ENCODE data around the gene PHLDA3.

The PHLDA3 gene

DNA sequence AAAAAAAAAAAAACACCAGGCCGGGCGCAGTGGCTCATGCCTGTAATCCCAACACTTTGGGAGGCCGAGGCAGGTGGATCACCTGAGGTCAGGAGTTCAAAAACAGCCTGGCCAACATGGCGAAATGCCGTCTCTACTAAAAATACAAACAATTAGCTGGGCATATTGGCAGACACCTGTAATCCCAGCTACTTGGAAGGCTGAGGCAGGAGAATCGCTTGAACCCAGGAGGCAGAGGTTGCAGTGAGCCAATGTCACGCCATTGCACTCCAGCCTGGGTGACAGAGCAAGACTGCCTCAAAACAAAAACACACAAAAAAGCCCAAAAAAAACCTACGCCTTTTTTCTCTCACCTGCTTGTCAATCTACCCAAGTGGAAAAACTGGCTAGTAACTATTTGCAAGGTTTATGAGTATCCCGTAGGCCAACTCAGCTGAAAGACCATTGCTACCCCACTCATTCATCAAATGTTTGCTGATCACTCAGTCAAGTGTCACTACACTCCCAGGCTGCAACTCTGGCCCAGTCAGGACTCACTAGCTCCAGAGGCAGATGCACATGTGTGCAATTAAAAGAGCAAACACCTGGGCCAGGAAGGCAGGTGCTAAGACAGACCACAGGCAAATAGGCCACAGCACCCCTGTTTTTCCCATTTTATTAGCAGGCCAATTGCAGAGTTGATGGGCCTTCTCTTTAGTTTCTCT lies 36.0 kb upstream of the PHLDA3 start:
- H3K4me3 ChIP-seq (ENCODE audit: severe bottlenecking) = peak overlapping the region; percentile 70
- H3K27ac ChIP-seq (ENCODE audit: poor library complexity, severe bottlenecking) = peak overlapping the region; percentile 89
- TF ChIP-seq, protein P1, sequence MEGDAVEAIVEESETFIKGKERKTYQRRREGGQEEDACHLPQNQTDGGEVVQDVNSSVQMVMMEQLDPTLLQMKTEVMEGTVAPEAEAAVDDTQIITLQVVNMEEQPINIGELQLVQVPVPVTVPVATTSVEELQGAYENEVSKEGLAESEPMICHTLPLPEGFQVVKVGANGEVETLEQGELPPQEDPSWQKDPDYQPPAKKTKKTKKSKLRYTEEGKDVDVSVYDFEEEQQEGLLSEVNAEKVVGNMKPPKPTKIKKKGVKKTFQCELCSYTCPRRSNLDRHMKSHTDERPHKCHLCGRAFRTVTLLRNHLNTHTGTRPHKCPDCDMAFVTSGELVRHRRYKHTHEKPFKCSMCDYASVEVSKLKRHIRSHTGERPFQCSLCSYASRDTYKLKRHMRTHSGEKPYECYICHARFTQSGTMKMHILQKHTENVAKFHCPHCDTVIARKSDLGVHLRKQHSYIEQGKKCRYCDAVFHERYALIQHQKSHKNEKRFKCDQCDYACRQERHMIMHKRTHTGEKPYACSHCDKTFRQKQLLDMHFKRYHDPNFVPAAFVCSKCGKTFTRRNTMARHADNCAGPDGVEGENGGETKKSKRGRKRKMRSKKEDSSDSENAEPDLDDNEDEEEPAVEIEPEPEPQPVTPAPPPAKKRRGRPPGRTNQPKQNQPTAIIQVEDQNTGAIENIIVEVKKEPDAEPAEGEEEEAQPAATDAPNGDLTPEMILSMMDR (IDR thresholded peaks at IDR 0.05; ENCODE audit: poor library complexity, severe bottlenecking) = no peak
- no peaks in the 10 kb centered on the region for H3K9me3 ChIP-seq (ENCODE audit: severe bottlenecking)
- DNase-seq (ENCODE audit: low spot score) (no peak), ATAC-seq (ENCODE audit: low read depth) (no peak)
- H3K27me3 ChIP-seq (ENCODE audit: insufficient read depth, poor library complexity, severe bottlenecking) = no peaks in the 10 kb centered on the region
- H3K36me3 ChIP-seq (ENCODE audit: low read depth) = peaks cover 31% of the 10 kb centered on the region
- peaks cover 37% of the 10 kb centered on the region for H3K4me1 ChIP-seq (ENCODE audit: insufficient read depth, poor library complexity, severe bottlenecking)

DNA sequence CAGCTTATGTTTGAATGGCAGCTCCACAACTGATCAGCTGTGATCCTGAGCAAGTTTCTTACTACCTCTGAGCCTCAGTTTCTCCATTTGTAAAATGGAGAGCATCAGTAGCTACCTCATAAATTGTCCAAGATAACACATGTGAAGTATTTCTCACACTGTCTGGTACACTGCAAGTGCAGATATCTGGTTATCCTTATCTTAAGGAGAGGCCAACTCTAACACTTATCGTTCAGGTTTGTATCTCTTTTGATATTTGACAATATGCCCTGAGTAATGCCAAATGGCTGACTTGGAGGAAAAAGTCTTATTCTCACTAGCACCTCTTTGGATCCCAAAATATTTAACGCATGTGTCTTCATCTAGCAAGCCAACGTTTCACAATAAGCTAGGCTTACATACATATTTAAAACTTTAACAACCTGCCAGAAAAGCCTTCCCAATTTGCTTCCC lies 35.2 kb upstream of the PHLDA3 start:
- Histone ChIP-seq H3K4me1 (ENCODE audit: insufficient read depth, poor library complexity, severe bottlenecking) (peaks cover 37% of the 10 kb centered on the region), H3K36me3 (ENCODE audit: low read depth) (peaks cover 36% of the 10 kb centered on the region), H3K9me3 (ENCODE audit: severe bottlenecking) (no peaks in the 10 kb centered on the region), H3K27me3 (ENCODE audit: insufficient read depth, poor library complexity, severe bottlenecking) (no peaks in the 10 kb centered on the region), H3K4me3 (ENCODE audit: severe bottlenecking) (no peak overlapping the region), H3K27ac (ENCODE audit: poor library complexity, severe bottlenecking) (peak overlapping the region; percentile 89)
- no peak for ATAC-seq (ENCODE audit: low read depth)
- TF ChIP-seq, protein P1 (IDR thresholded peaks at IDR 0.05; ENCODE audit: poor library complexity, severe bottlenecking) = no peak
- DNase-seq (ENCODE audit: low spot score) = no peak

DNA sequence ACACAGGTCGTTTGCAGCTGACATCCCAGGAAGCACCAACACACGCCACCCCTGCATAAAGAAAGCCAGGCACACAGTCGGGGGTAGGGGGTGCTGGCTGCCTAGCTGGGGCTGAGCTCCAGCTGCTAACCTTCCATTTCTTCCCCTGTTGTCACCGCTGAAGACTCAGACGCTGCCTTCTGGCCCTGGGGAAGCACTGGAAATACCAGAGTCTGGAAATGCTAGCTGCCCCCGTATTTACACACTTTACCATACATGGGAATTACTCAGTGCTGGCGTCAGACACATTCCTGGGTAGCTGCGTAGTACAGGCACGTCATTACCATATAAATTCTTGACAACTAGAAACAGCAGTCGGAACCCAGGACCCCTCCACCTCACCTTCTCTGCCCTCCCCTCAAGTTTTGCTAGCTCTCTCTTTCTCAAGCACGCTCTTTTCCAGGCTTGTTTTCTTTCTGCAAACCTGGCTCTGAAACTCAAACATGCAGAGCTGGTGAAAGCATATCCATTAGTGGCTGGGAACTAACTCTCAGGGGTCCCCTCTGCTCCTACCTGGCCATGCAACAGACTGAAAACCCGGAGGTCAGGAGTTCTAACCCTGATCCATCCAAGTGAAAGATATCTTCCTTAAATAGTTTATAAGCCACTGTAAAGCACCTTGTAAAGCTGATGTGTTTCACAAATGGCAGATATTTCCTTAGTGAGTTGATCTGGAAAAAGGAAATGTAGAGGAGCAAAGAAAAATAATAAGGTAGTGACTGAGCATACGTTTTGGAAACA lies 34.6 kb upstream of the PHLDA3 start:
- Histone ChIP-seq H3K27me3 (ENCODE audit: insufficient read depth, poor library complexity, severe bottlenecking) (no peaks in the 10 kb centered on the region), H3K27ac (ENCODE audit: poor library complexity, severe bottlenecking) (peak overlapping the region; percentile 89), H3K9me3 (ENCODE audit: severe bottlenecking) (no peaks in the 10 kb centered on the region), H3K36me3 (ENCODE audit: low read depth) (peaks cover 36% of the 10 kb centered on the region), H3K4me3 (ENCODE audit: severe bottlenecking) (no peak overlapping the region), H3K4me1 (ENCODE audit: insufficient read depth, poor library complexity, severe bottlenecking) (peaks cover 37% of the 10 kb centered on the region)
- TF ChIP-seq, protein P1 (IDR thresholded peaks at IDR 0.05; ENCODE audit: poor library complexity, severe bottlenecking) = no peak
- ATAC-seq (ENCODE audit: low read depth) (peak; percentile 71), DNase-seq (ENCODE audit: low spot score) (peak; percentile 86)

DNA sequence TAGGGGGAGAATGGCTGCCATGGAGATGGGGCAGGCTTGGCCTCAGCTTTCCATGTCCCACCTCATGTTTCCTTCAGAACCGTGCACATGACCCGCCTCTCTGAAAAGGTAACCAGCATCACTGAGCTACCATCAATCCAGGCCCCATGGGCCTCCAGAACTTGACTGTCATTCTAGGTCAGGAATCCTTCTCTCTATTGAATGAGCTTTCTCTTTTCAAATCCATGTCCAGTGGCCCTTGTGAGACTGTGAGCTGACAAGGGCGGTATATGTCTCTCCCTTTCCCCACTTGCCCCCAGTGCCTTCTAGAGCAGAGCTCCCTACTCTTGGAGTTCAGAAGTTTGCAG lies 33.5 kb upstream of the PHLDA3 start:
- peaks cover 47% of the 10 kb centered on the region for H3K36me3 ChIP-seq (ENCODE audit: low read depth)
- peaks cover 37% of the 10 kb centered on the region for H3K4me1 ChIP-seq (ENCODE audit: insufficient read depth, poor library complexity, severe bottlenecking)
- DNase-seq (ENCODE audit: low spot score) = no peak
- no peak overlapping the region for H3K4me3 ChIP-seq (ENCODE audit: severe bottlenecking)
- no peak for ATAC-seq (ENCODE audit: low read depth)
- TF ChIP-seq, protein P1 (IDR thresholded peaks at IDR 0.05; ENCODE audit: poor library complexity, severe bottlenecking) = no peak
- peak overlapping the region; percentile 89 for H3K27ac ChIP-seq (ENCODE audit: poor library complexity, severe bottlenecking)
- H3K27me3 ChIP-seq (ENCODE audit: insufficient read depth, poor library complexity, severe bottlenecking) = no peaks in the 10 kb centered on the region
- no peaks in the 10 kb centered on the region for H3K9me3 ChIP-seq (ENCODE audit: severe bottlenecking)

Data from RWPE2 (cell line).